Measurements from ENCODE around the gene HTR5A.

Gene HTR5A

DNA sequence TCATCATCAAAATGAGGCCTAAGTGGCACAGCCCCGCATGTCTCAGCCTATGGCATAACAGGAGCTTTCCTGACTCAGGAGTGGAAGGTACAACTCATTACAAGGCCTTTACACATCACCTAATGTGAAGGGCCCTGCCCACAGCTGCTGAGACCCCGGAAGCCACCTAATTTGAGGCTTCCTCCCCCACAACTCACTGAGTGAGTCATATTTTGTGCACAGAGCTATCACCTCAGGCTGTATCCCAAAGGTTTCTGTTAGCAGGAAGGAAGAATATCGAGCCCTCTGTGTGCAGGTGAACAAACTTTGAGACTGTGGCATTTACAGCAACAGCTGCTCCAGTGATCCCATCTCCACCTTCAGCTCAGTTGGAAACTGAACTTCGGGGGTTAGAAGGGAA lies 20.6 kb downstream of the HTR5A start:
- no peak for DNase-seq (ENCODE audit: low spot score)

- DNase-seq (ENCODE audit: low spot score) = no peak
Measured at GRCh38 chr7:155093596-155093995, 23.5 kb downstream of the HTR5A start.

GRCh38 chr7:155094636-155095135 lies 24.6 kb downstream of the HTR5A start:
- no peak for DNase-seq (ENCODE audit: low spot score)

DNA sequence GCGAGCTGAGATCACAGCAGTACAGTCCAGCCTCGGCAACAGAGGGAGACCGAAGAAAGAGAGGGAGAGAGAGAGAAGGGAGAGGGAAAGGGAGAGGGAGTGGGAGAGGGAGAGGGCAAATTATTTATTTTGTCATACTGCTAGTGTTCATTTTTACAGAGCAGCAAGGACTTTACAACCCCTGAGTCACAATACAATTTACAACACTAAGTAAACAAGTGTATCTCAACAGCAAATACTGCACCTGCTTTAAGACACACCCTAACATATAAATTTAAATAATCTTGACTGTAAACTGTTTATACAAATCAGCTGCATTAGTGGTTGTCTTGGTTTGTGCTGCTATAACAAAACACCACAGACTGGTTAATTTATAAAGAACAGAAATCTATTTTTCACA lies 27.2 kb downstream of the HTR5A start:
- no peak for DNase-seq (ENCODE audit: low spot score)

DNA sequence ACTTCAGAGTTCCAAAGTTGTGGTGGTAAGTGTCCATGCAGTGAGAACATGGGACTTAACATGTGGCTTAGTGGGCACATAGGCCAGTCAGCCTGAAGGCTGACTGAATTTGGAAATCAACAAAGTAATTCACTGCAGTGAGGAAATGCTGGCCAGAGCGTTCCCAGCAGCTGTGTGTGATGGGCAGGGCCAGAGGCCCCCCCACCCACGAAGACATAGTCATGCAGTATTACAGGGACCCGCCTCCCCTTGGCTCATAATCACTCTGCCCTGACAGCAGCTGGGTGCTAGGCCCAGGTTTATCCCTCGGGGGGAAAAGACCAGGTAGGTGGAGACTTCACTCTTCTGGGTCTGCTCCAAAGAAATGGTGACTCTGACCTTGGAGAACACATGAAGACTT lies 33.7 kb downstream of the HTR5A start:
- DNase-seq (ENCODE audit: low spot score) = no peak

- no peak for DNase-seq (ENCODE audit: low spot score)
Measured at GRCh38 chr7:155104913-155105312, 34.8 kb downstream of the HTR5A start.

DNA sequence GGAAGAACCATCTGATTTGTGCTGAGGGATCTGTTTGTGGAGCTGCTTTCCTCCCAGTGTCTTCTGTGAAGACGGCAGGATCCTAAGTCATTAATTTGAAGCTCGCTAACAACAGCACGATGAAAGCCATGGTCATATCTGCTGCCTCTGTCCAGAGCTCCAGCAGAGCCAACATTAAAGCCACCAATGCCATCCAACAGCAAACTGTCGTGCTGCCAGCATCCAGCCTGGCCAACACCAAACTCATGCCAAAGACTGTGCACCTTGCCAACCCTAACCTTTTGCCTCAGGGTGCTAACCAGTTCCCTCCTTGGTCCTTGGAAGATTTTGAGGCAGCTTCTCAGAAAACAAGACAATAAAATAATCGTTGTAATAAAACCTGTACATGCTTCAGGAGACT lies 36.2 kb downstream of the HTR5A start:
- no peak for DNase-seq (ENCODE audit: low spot score)

GRCh38 chr7:155107126-155107525 lies 37.0 kb downstream of the HTR5A start:
- no peak for DNase-seq (ENCODE audit: low spot score)

- no peak for DNase-seq (ENCODE audit: low spot score)
Measured at GRCh38 chr7:155108144-155108901, 38.2 kb downstream of the HTR5A start.

DNA sequence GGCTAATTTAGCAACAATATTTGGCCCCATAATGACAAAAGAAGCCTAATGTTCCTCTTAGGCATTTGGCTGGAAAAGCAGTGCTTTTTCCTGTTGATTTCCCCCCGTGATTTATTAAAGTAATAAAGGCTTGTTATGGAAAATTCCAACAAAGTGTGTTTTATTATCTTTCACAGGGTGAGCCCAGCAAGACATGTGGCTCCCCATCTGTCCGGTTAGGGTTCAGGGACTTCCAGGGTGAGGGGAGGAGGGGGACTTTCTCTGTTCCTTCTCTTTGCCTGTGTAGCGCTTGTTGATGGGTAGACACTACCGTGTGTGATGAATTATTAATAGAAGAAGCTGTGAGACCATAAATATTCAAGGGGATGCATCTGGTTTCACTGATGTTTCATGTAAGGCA lies 39.0 kb downstream of the HTR5A start:
- no peak for DNase-seq (ENCODE audit: low spot score)

DNA sequence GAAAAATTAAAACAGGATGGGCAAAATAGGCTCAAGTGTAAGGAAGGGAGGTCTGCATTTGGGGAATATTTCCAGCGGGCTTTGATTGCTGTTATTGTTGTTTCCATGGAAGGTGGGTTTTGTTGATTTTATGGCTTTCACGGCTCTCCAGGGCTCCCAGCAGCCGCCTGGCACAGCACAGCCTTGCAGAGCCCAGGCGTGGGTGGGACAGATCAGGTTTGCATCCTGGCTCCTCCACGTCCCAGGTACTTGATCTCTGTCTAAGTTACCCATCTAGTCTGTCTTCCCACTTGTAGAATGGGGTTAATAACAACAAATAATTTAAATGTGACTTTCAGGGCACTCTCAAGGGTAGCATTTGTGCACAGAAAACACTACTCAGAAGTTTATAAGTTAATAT lies 45.2 kb downstream of the HTR5A start:
- DNase-seq (ENCODE audit: low spot score) = no peak

DNA sequence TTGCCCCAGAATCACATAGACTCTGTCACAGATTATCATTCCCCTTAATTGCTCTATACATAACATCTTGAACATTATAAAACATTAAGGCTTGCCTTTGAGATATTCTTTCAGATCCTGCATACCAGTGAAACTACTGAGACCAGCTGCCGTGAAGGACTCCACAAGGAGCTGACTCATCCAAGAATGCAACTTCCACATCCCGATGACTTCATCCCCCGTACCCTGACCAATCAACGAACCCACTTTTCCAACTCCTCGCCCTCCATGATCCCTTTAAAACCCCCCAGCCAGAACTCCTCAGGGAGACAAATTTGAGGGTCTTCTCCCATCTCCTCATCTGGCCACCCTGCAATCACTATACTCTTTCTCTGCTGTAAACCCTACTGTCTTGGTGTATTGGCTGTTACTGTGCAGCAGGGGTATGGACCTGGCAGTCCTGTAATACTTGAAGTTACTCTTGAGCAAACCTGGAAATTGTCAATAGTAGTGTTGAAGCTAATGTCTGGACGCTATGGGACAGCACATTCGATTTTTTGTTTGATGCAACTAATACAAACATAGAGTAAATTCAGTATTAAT lies 49.8 kb downstream of the HTR5A start:
- DNase-seq (ENCODE audit: low spot score) = no peak

DNA sequence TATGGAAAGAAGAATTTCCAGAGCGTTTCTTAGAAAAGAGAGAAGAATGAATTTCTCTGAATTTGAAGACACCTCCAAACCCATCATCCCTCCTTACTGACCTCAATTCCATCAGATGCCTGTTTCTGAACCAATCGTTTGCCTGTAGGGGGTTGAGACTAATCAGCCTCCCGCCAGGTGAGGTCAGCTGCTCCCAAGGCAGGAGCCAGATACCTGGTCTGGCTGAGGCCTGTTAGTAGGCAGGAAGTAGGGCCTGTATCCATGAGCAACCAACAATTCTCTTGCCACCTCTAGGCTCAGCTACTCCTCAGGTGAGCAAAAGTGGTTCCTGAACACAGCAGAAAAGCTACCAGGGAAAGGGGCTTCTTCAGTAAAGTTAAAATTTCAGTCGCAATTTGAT lies 50.3 kb downstream of the HTR5A start:
- no peak for DNase-seq (ENCODE audit: low spot score)

DNA sequence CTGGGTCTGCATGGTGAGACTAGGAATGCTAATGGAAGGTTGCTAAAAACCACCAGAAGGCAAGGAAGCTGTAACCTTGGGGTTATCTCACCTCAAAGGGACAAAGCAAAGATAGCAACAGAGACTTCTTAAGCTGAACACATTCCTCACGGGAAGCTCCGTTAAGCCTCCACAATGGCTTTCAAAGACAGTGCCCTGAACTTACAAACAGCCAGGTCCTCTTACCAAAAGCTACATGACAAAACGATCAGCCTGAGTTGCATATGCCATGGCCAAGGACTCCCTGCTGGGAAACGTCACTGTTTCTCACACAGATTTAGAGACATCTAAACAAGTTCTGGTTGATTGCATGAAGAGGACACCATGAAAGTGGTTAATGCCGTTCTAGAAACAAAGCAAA lies 52.7 kb downstream of the HTR5A start:
- no peak for DNase-seq (ENCODE audit: low spot score)

DNA sequence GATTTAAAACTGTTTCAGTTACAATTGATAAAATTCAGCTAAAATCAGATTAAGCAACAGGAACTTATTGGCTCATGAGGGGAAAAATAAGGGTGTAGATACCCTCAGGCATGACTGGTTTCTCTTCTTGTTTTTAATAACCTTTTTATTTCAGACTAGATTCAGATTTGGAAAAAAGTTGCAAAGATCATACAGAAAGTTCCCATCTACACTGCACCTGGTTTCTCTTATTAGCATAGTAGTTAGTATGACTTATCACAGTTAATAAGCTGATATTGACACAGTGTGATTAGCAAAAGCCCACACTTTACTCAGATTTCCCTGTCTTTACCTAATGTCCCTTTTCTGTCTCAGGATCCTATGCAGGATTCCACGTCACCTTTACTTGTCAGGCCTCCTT lies 53.3 kb downstream of the HTR5A start:
- DNase-seq (ENCODE audit: low spot score) = no peak

- no peak for DNase-seq (ENCODE audit: low spot score)
Measured at GRCh38 chr7:155124706-155125105, 54.6 kb downstream of the HTR5A start.

DNA sequence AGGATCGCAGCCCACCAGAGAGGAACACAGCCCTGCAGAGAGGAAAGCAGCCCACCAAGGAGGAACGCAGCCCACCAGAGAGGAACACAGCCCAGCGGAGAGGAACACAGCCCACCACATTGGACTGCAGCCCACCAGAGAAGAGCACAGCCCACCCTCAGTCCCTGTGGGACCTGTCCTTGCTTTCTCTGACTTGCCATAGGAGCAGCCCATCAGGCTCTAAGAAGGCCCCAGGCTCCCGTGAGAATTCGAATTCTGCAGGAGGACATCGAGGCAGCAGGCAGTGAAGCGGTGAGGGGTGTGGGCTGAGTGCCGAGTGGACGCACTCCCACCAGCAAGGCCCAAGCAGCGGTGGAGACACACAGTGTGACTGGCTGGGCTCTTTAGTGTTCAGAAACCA lies 59.1 kb downstream of the HTR5A start:
- DNase-seq (ENCODE audit: low spot score) = no peak

GRCh38 chr7:155129789-155130188 lies 59.7 kb downstream of the HTR5A start:
- DNase-seq (ENCODE audit: low spot score) = no peak

DNA sequence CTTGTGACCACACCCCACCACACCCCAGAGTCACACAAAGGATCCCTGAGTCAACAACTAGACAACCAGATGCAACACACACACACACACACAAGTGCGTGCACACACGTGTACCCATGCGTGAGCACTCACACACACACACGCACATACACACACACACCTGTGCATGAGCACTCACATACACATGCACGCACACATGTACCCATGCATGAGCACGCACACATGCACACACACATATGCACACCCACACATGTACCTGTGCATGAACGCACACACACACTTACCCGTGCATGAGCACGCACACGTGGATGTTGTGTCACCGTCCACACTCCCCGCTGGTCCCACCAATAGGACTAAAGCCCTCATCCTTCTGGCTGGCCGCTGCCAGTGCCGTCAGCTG lies 60.4 kb downstream of the HTR5A start:
- DNase-seq (ENCODE audit: low spot score) = no peak

GRCh38 chr7:155131090-155131489 lies 61.0 kb downstream of the HTR5A start:
- DNase-seq (ENCODE audit: low spot score) = no peak

DNA sequence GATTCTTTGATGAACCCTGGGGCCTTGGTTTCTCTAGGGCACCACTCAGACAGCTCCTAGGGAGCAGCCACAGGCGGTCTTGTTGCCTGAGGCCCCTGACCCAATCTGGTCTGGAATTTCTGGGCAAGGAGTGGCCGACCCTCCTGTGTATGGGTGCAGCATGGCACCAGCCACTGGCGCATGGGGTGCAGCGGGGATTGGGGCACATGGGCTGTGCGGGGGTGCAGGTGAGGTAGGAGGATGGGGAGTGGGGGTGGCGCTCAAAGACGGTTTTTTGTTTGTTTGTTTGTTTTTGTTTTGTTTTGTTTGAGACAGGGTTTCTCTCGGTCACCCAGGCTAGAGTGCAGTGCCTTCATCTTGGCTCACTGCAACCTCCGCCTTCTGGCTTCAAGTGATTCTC lies 62.3 kb downstream of the HTR5A start:
- DNase-seq (ENCODE audit: low spot score) = no peak

DNA sequence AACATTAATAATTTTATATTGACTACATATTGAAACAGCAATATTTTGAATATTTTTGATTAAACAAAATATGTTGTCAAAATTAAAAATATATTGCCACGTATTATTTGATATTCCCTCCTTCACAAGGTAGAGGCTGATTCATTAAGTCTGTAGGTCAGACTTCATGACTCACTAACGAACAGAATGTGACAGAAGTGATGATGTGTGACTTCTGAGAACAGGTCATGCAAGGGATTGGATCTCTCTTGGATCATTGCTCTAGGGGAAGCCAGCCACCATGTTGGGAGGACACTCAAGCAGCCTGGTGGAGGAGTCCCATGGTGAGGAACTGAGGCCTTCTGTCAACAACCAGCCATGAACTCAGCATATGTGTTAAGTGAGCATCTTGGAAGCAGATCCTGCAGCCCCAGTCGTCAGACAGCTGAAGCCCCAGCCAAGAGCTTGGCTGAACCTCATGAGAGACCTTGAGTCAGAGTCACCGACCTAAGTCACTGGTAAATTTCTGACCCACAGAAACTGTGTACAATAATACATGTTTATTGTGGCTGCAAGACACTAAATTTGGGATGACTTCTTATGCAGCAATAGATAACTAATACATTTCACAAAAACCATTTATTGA lies 66.6 kb downstream of the HTR5A start:
- no peak for DNase-seq (ENCODE audit: low spot score)
